Activated naive CD4-positive, alpha-beta T cell treated with Interleukin-2 at 50 U/mL for 16 hours (primary cell): ENCODE results near the gene LUZP1.

Experiments
- DNase-seq: peaks from one replicate; pipeline ENCODE4 v3.0.0-alpha.2; 2020

Gene LUZP1

DNA sequence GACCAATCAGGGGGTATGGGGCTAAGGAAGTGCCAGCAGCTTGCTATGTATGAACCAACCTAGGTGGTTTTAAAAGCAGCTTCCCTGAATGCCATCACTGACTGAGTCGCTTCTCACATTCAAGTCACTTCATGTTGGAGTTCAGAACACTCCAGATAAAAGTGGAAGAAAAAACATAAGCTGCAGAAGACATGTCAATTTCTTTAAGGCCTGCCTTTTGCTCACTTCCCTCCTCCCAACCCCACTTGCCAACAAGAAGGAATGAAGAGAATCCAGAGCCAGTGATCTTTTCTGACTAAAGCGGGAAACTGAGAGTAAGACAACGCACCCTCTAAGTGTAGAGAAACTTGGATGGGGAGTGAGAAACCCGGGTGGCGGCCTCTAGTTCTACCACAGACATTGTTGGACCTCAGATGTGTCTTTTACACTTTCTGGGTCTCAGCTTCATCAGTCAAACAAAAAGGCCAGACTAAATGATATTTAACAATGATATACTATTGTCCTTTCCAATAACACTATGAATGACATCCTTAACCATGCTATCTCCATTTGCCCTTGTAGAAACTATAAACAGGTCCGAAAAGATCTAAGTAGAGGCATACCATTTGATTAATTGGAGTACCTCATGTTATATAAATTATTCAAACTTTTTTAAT lies 54.1 kb downstream of the LUZP1 start:
- DNase-seq: no peak

- no peak for DNase-seq
Measured at GRCh38 chr1:23111600-23112535, 56.8 kb downstream of the LUZP1 start.

DNA sequence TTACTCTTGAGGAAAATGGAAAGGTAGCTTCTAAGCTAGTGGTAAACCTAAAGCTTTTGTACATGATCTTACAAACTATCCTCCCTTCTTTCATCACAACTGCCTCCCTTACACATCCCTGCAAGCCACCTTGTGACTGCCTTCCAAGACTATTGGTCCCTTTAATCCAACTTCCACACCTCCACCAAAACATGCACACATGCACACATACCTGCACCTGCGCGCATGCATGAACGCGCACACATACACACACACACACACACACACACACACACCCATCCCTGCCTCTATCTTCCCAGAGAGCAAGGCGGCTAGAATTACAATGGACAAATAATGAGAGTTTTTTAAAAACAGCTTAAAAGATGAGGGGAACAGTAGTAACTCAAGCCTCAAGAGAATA lies 58.3 kb downstream of the LUZP1 start:
- DNase-seq: no peak

- DNase-seq: peak; percentile 43
Measured at GRCh38 chr1:23108918-23109533, 59.6 kb downstream of the LUZP1 start.

GRCh38 chr1:23103001-23103889 lies 65.4 kb downstream of the LUZP1 start:
- peak; percentile 17 for DNase-seq

GRCh38 chr1:23102289-23102688 lies 66.4 kb downstream of the LUZP1 start:
- no peak for DNase-seq

DNA sequence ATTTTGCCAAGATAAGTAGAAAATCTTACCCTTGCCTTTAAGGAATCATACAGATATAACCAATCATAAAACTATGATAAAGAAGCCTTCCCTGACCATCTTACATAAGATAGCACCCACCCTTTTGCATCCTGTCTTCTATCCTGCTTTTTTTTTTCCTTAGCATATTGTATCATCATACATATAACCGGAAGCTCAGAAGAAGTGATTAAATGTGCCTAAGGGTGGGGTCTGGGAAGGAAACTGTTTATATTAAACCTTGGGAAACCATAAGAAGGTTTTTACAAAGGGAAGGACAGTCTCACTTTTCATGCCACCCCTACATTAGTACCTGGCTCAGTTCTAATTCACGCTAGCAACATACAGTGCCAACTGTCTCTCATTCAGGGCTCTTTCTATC lies 66.8 kb downstream of the LUZP1 start:
- DNase-seq: no peak

- DNase-seq: no peak
Measured at GRCh38 chr1:23101101-23101827, 67.4 kb downstream of the LUZP1 start.

DNA sequence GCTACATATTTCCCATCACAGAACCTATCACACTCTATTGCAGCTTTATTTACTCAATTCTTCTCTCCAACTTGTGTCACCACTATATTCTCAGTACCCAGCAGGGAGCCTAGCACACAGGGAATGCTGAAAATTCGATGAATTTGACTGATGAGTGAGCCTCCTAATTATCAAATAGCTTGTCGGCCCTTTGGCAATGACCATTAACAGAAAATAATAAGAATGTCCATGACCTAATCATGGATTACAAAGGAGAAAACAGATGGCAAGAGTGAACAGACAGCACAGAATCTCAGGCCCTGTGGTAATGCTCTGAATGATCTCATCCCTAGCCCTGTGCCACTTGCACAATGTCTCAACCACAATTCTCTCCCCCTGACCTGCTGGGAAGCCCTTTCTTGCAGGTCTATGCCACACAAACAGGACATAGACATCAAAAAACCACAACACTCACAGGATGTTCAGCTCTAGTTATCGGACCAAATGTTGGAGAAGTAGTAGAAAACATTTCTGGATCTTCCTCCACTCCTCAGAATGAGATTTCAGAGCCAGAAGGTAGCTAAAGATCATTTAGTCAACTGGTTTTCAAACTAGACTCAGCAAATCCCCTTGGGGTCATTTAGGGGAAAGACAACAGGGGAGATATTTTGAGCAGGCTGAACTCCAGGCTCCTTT lies 68.4 kb downstream of the LUZP1 start:
- DNase-seq: peak; percentile 24

- DNase-seq: no peak
Measured at GRCh38 chr1:23099171-23099536, 69.5 kb downstream of the LUZP1 start.

DNA sequence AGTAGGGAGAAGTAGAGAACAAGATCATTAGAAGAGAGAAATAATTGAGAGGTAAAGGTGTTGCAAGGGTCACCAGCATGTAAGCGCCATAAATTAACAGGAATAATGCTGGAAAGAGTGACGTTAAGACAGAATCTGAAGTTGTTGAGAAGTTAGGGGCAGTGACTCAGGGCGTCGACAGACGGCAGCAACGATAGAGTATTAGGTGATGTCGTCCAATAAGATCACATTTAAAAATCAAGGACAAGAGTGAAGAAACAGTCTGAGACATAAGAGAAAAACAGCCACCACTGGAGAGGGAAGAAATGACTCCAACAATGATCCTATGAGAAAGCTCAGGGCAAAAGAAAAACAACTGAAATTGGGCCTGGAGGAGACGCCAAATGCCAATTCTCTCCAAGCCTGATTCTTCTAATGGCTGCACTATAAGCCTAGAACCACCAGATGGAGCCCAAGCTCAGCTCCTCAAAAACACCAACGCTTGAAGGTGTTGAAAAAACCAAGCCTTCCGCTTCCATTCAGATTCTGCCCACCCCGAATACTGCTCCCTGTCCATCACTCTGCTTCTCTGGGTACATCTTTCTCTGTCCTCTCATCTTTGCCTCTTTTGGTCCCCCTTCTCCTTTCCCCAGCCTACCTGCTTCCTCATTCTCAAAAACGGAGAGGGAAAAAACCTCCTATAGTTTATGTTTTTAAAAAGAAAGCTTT lies 70.0 kb downstream of the LUZP1 start:
- DNase-seq: peak; percentile 60

DNA sequence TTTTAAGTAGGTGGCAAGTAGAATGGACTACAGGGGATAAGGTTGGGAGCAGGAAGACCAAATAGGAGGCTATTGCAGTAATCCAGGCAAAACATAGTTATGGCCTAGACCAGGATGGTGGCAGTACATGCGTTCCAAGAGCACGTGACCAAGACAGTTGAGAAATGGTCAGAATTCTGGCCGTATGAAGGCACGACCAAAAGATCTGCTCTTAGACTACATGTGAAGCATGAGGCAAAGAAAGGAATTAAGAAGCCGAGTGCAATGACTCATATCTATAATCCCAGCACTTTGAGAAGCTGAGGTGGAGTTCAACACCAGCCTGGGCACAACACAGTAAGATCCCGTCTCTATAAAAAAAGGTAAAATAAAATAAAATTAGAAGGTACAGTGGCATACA lies 71.3 kb downstream of the LUZP1 start:
- DNase-seq: no peak

DNA sequence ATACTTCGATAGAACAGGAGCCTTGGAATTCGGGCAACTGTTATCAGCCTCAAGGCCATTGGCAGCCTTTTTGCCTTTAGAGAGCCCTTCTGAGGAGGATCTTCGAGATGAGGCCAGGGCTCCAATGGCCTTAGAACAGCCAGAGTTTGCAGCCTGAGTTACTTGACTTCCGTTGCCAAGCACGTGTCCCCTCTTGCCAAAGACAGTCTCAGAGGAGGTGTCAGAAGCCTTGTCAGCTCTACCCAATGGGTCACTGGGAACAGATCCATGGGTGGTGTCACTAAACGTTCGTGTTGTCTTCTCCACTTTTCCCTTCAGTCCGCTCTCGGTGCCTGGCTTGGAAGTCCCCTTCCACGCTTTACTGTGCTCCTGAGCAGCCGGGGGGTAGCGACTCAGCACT lies 76.2 kb downstream of the LUZP1 start:
- no peak for DNase-seq

DNA sequence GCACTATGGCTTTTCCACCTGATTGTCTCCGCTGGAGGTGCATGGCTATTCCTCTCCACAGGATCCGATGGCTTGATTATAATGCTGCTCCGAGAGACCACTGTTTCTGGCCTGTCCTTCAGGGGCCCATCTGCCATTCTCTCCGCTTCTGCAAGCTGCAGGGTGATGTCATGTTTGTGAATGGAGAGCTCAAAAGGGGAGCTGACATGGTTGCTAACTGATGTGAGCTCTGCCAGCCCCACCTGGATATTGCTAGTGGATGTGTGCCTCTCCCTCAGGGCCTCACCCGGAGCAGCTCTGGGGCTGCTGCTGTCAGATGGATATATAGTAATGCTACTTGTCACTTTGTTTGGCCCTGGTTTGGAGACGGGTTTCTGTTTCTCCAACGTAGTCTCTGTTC lies 77.1 kb downstream of the LUZP1 start:
- DNase-seq: no peak

- DNase-seq: no peak
Measured at GRCh38 chr1:23090056-23090455, 78.6 kb downstream of the LUZP1 start.

GRCh38 chr1:23088027-23088426 lies 80.6 kb downstream of the LUZP1 start:
- no peak for DNase-seq

- no peak for DNase-seq
Measured at GRCh38 chr1:23085696-23086095, 83.0 kb downstream of the LUZP1 start.

- DNase-seq: no peak
Measured at GRCh38 chr1:23084880-23085279, 83.8 kb downstream of the LUZP1 start.

GRCh38 chr1:23083714-23084480 lies 84.8 kb downstream of the LUZP1 start:
- no peak for DNase-seq

DNA sequence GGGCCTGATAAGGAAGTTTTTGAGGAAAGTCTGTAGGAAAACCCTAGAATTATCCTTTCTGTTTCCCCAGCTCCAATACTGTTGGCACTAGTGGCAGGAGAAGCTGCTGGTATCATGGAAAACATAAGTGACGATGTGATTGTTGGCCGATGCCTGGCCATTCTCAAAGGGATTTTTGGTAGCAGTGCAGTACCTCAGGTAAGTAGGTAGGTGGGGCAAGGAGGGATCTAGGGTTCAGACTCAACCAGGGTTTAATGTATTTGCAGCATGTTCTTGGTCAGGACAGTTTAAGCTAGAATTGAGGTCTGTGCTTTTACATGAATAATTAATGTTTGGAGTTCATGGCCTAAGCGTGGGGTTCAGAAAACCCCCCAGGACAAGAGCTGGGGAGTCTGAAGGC lies 87.3 kb downstream of the LUZP1 start:
- DNase-seq: no peak
